Transverse colon (tissue), 4 donors: ENCODE measurements around the gene TMEM170A. TPM values are rescaled to one million over a fixed set of nuclear protein-coding genes. Genes with fewer than 3 reads are reported as not detected.

Source experiments
- DNase-seq: peaks from one replicate; pipeline ENCODE4 v3.0.0-alpha.2; 2019
- H3K27ac ChIP-seq, 4 donors: fragments of 200-600 bp; sonication (generic); 2 replicates each; pipeline ENCODE4 v1.5.1; 2016 to 2018; ENCODE audit warnings: inconsistent platforms in 4 of 4
- H3K27me3 ChIP-seq: fragments of 200-600 bp; sonication (generic); 2 replicates; pipeline ENCODE4 v1.5.1; 2017; ENCODE audit warnings: inconsistent platforms
- H3K36me3 ChIP-seq, 4 donors: fragments of 200-600 bp; sonication (generic); 2 replicates each; pipeline ENCODE4 v1.5.1; 2017 to 2019; ENCODE audit warnings: inconsistent platforms in 4 of 4
- H3K4me1 ChIP-seq, 4 donors: fragments of 200-600 bp; sonication (generic); 2 replicates each; pipeline ENCODE4 v1.5.1; 2017 to 2020; ENCODE audit warnings: inconsistent platforms in 4 of 4
- H3K4me3 ChIP-seq, 4 donors: fragments of 200-600 bp; sonication (generic); 1 replicate in 1 of 4; 2 replicates in 3 of 4; pipeline versions ENCODE4 v1.5.1 to v1.6.1; 2017 to 2019; ENCODE audit warnings: inconsistent platforms in 4 of 4
- H3K9me3 ChIP-seq, 2 donors: fragments of 200-600 bp; sonication (generic); 2 replicates each; pipeline ENCODE4 v1.5.1; 2017 to 2019; ENCODE audit warnings: inconsistent platforms in 2 of 2
- CTCF ChIP-seq, 5 experiments: fragments of 200-600 bp in 3 of 5; fragments of 450-650 bp in 2 of 5; sonication (generic) in 3 of 5; IDR thresholded peaks; 1 replicate in 2 of 5; 2 replicates in 3 of 5; pipeline ENCODE4 v1.5.1; 2016 to 2017; ENCODE audit warnings: antibody characterized with exemption in 5 of 5, inconsistent platforms in 3 of 5, mild to moderate bottlenecking in 2 of 5, moderate library complexity in 1 of 5
- EP300 ChIP-seq: sonication (generic); formaldehyde crosslinking; IDR thresholded peaks from one replicate; pipeline ENCODE4 v1.6.1; 2017; ENCODE audit warnings: antibody characterized with exemption, low read depth
- POLR2A ChIP-seq: fragments of 450-650 bp; IDR thresholded peaks from one replicate; pipeline ENCODE4 v1.6.1; 2016; ENCODE audit warnings: antibody characterized with exemption, mild to moderate bottlenecking, moderate library complexity
- POLR2AphosphoS5 ChIP-seq, 3 donors: sonication (generic); formaldehyde crosslinking; IDR thresholded peaks; one replicate each; pipeline ENCODE4 v1.6.1; 2016; ENCODE audit warnings: antibody characterized with exemption in 3 of 3
- WGBS, 2 donors: methylation state at CpG; one replicate each; pipeline ENCODE4 v1.1.5; 2018; ENCODE audit warnings: low coverage in 1 of 2; 5-methylcytosine and 5-hydroxymethylcytosine counted together
- in situ Hi-C, 4 donors: fragments of 200-750 bp; cut with MboI; loops; one replicate each; pipeline versions ENCODE4 v1.15.0 to v1.15.1; 2017; ENCODE audit warnings: low sequenced_read_pairs in 3 of 4, low pct_ligation_motif_present in 1 of 4, low pct_unique_long_range_greater_than_20kb in 1 of 4
- intact Hi-C: fragments of 100-400 bp; cut with DNase I; formaldehyde crosslinking; loops from one replicate; pipeline ENCODE4 v1.15.1; 2023; ENCODE audit warnings: low total_unique reads
- total RNA-seq, 4 donors: library from RNA; depleted of rRNA; stranded (reverse); fragments of >200 nt; gene quantifications; one replicate each; pipeline ENCODE4 v1.1.0, GENCODE V29; 2016

TMEM170A gene
- total RNA-seq, 4 donors from 2014 or later = 16.5 to 96.7 (median 49.2) TPM

GRCh38 chr16:75488322-75488721 is 23.8 kb upstream of the TMEM170A start:
- no peak overlapping the region for H3K27ac ChIP-seq
- H3K36me3 ChIP-seq = no peaks in the 10 kb centered on the region
- H3K4me1 ChIP-seq = peaks cover 0 to 21% (median 13%) of the 10 kb centered on the region in 4 donors
- intact Hi-C loops = no loop called here
- no peaks in the 10 kb centered on the region for H3K9me3 ChIP-seq
- in situ Hi-C loops = loop anchor here in 3 of 4 donors (25.0 kb wide), 1 partner anchor 274 kb away; no protein-coding TSS in a partner anchor
- 89% methylated on average over 2 of the region's 2 CpGs for WGBS, 2 donors
- no peak overlapping the region for H3K4me3 ChIP-seq
- no peak for DNase-seq
- no peak for TF ChIP-seq EP300
- no peak for TF ChIP-seq CTCF (IDR thresholded peaks at IDR 0.05)
- no peak for TF ChIP-seq POLR2AphosphoS5 (IDR thresholded peaks at IDR 0.05)
- TF ChIP-seq POLR2A = no peak
- H3K27me3 ChIP-seq = peaks cover 4% of the 10 kb centered on the region

DNA sequence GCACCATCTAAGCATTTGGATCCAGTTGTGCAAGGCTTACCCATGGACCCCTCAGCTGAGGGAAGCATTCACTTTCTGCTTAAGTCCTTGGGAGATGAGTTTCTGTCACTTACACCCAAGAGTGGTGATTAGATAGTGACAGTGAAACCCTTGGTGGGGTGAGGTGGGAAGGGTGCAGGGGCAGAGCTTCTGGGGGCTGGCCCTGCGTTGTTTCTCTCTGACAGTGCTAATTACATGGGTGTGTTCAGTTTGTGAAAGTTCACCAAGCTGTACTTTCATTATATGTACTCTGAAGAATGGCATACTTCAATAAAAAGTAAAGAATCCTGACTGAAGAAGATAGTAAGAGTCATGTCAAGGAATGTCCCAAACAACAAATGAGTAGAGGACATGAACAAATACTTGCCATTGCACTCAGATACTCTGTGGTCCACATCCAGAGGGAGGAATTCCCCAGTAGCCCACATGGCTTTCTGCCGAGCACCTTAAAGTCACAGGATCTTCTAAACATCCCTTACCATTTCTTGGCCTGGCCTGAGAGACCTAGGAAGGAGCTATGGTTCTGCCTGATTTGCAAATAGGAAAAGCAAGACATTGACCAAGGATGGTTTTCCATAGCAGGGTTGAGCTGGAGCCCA is 22.3 kb upstream of the TMEM170A start:
- intact Hi-C loops (no loop called here), in situ Hi-C loops (loop anchor here in 3 of 4 donors (25.0 kb wide), 1 partner anchor 276 kb away; no protein-coding TSS in a partner anchor)
- DNase-seq = no peak
- TF ChIP-seq CTCF (IDR thresholded peaks at IDR 0.05) (no peak), EP300 (no peak), POLR2A (no peak), POLR2AphosphoS5 (IDR thresholded peaks at IDR 0.05) (no peak)
- Histone ChIP-seq H3K9me3 (no peaks in the 10 kb centered on the region), H3K4me1 (peaks cover 0 to 21% (median 13%) of the 10 kb centered on the region in 4 donors), H3K27me3 (no peaks in the 10 kb centered on the region), H3K4me3 (no peak overlapping the region), H3K27ac (peak overlapping the region; percentile 73 to 82 (median 79)), H3K36me3 (no peaks in the 10 kb centered on the region)
- 28 to 38% methylated on average over 2 of the region's 2 CpGs for WGBS, 2 donors

DNA sequence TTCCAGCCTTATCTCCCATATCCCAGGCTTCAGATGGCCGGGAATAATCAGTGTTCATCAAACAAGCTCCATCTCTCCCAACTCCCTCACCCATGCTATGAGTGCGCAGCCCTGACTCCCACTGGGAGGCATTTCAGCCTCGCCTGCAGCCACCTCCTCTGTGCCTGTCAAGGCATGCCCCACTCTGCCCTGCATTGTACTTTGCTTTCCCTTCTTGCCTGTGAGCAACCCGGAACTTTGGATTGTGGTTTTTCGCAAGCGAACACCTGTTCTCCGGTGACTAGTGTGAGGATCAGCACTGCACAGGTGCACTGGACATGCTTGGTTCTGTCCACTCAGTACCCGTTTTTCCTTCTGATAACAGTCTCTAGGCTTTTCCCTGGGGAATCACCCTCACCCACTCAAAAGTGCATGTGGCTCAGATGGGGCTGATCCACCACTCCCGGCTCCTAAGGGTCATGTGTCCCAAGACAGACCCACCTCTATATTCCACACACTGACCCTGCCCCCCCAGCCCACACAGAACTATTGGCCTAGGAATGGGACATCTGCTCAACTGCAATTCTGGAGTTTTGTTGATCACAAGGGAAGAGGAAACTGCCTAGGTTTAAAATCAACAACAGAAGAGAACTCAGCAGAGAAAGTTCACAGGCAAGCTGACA is 21.7 kb upstream of the TMEM170A start:
- H3K9me3 ChIP-seq = no peaks in the 10 kb centered on the region
- 43 to 49% methylated on average over 9 of the region's 9 CpGs for WGBS, 2 donors
- no peak overlapping the region for H3K4me3 ChIP-seq
- H3K27me3 ChIP-seq = no peaks in the 10 kb centered on the region
- in situ Hi-C loops = loop anchor here in 3 of 4 donors (25.0 kb wide), 1 partner anchor 276 kb away; no protein-coding TSS in a partner anchor
- peak overlapping the region; percentile 73 to 82 (median 79) for H3K27ac ChIP-seq
- intact Hi-C loops = no loop called here
- TF ChIP-seq POLR2A (peak; percentile 45), POLR2AphosphoS5 (IDR thresholded peaks at IDR 0.05) (peak; percentile 13 to 65 (median 48)), CTCF (IDR thresholded peaks at IDR 0.05) (no peak)
- peaks cover 0 to 21% (median 13%) of the 10 kb centered on the region in 4 donors for H3K4me1 ChIP-seq
- no peaks in the 10 kb centered on the region for H3K36me3 ChIP-seq
- DNase-seq = peak; percentile 71

DNA sequence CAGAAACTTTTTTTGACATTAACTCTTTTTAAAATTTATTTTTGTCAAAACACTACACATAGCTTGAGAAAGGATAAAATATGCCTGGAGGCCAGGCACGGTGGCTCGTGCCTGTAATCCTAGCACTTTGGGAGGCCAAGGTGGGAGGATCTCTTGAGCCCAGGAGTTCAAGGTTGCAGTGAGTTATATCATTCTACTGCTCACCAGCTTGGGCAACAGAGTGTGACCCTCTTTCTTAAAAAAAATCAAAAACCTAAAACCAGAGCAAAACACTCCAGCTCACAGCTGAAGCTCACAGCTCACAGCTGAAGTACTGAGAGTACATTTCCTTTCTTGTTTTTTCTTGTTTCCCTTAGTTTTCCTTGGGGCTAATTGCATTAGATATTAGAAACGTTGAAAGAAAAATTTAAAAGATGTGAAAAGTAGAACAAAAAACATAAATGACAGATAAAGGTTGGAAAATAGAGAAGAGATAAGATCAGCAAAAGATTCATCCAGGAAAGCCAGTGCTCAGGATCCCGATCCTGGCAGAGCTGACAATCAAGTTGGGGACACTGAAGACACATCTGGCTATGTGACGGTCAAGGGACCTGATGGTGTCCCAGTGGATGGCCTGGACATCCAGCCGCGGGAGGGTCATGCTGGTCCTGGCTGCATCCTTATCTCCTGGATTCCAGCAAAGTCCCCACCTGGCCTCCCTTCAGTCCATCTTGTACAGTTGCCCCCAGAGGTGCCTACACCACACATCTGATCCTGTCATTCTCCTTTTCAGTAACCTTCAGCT is 20.9 kb upstream of the TMEM170A start:
- no peaks in the 10 kb centered on the region for H3K27me3 ChIP-seq
- intact Hi-C loops = no loop called here
- no peaks in the 10 kb centered on the region for H3K36me3 ChIP-seq
- no peak for DNase-seq
- 79 to 82% methylated on average over 3 to 7 of the region's 7 CpGs for WGBS, 2 donors
- no peaks in the 10 kb centered on the region for H3K9me3 ChIP-seq
- peak overlapping the region; percentile 73 to 82 (median 79) for H3K27ac ChIP-seq
- in situ Hi-C loops = loop anchor here in 3 of 4 donors (25.0 kb wide), 1 partner anchor 277 kb away; no protein-coding TSS in a partner anchor
- no peak overlapping the region for H3K4me3 ChIP-seq
- H3K4me1 ChIP-seq = peaks cover 0 to 21% (median 13%) of the 10 kb centered on the region in 4 donors
- TF ChIP-seq CTCF (IDR thresholded peaks at IDR 0.05) (no peak), POLR2AphosphoS5 (IDR thresholded peaks at IDR 0.05) (no peak), EP300 (no peak), POLR2A (no peak)
